ENCODE measurements around the gene DERA. TPM values are rescaled to one million over a fixed set of nuclear protein-coding genes. Genes with fewer than 3 reads are reported as not detected.
"Not testable (repeated sequence)": the region's sequence is repeated elsewhere in the genome, so short reads cannot be mapped to it uniquely, and the experiment has no call there.

The DERA gene
- total RNA-seq, 1 donor from 2014 or later = 20.2 TPM

GRCh38 chr12:15956010-15956409, 44.9 kb downstream of the DERA start:
- intact Hi-C loops (cut with micrococcal nuclease) = no loop called here
- H3K36me3 ChIP-seq = peaks cover 34% of the 10 kb centered on the region
- no peak for DNase-seq
- TF ChIP-seq CTCF (IDR thresholded peaks at IDR 0.05; ENCODE audit: borderline replicate concordance) = no peak
- no peaks in the 10 kb centered on the region for H3K4me1 ChIP-seq
- H3K27me3 ChIP-seq (ENCODE audit: low read depth) = no peaks in the 10 kb centered on the region
- no peaks in the 10 kb centered on the region for H3K9me3 ChIP-seq (replicated peaks)
- no peak overlapping the region for H3K4me3 ChIP-seq
- no peak overlapping the region for H3K27ac ChIP-seq (replicated peaks)

GRCh38 chr12:15956413-15957185, 45.5 kb downstream of the DERA start:
- Histone ChIP-seq H3K9me3 (replicated peaks) (no peaks in the 10 kb centered on the region), H3K4me1 (no peaks in the 10 kb centered on the region), H3K4me3 (no peak overlapping the region), H3K36me3 (peaks cover 38% of the 10 kb centered on the region), H3K27me3 (ENCODE audit: low read depth) (no peaks in the 10 kb centered on the region), H3K27ac (replicated peaks) (no peak overlapping the region)
- intact Hi-C loops (cut with micrococcal nuclease) = no loop called here
- no peak for DNase-seq
- no peak for TF ChIP-seq CTCF (IDR thresholded peaks at IDR 0.05; ENCODE audit: borderline replicate concordance)

- H3K27ac ChIP-seq (replicated peaks) = no peak overlapping the region
- intact Hi-C loops (cut with micrococcal nuclease) = no loop called here
- H3K27me3 ChIP-seq (ENCODE audit: low read depth) = no peaks in the 10 kb centered on the region
- H3K9me3 ChIP-seq (replicated peaks) = no peaks in the 10 kb centered on the region
- H3K4me1 ChIP-seq = no peaks in the 10 kb centered on the region
- H3K36me3 ChIP-seq = peaks cover 62% of the 10 kb centered on the region
- no peak overlapping the region for H3K4me3 ChIP-seq
- TF ChIP-seq CTCF (IDR thresholded peaks at IDR 0.05; ENCODE audit: borderline replicate concordance) = no peak
- no peak for DNase-seq
Observed at GRCh38 chr12:15962760-15963159, 51.6 kb downstream of the DERA start.

- DNase-seq = no peak
- H3K4me3 ChIP-seq = no peak overlapping the region
- H3K36me3 ChIP-seq = peaks cover 57% of the 10 kb centered on the region
- no peak overlapping the region for H3K27ac ChIP-seq (replicated peaks)
- H3K4me1 ChIP-seq = no peaks in the 10 kb centered on the region
- no peaks in the 10 kb centered on the region for H3K9me3 ChIP-seq (replicated peaks)
- intact Hi-C loops (cut with micrococcal nuclease) = no loop called here
- no peak for TF ChIP-seq CTCF (IDR thresholded peaks at IDR 0.05; ENCODE audit: borderline replicate concordance)
- H3K27me3 ChIP-seq (ENCODE audit: low read depth) = no peaks in the 10 kb centered on the region
Observed at GRCh38 chr12:15963271-15963670, 52.1 kb downstream of the DERA start.

GRCh38 chr12:15966426-15966825, 55.3 kb downstream of the DERA start:
- Histone ChIP-seq H3K4me3 (no peak overlapping the region), H3K36me3 (peaks cover 39% of the 10 kb centered on the region), H3K4me1 (no peaks in the 10 kb centered on the region), H3K27ac (replicated peaks) (no peak overlapping the region), H3K9me3 (replicated peaks) (no peaks in the 10 kb centered on the region), H3K27me3 (ENCODE audit: low read depth) (no peaks in the 10 kb centered on the region)
- intact Hi-C loops (cut with micrococcal nuclease) = no loop called here
- no peak for DNase-seq
- TF ChIP-seq CTCF (IDR thresholded peaks at IDR 0.05; ENCODE audit: borderline replicate concordance) = no peak

GRCh38 chr12:15967053-15967452, 55.9 kb downstream of the DERA start:
- H3K9me3 ChIP-seq (replicated peaks); intact Hi-C loops (cut with micrococcal nuclease); H3K4me3 ChIP-seq; DNase-seq; H3K4me1 ChIP-seq; H3K27me3 ChIP-seq (ENCODE audit: low read depth); H3K27ac ChIP-seq (replicated peaks): not testable (repeated sequence)
- peaks cover 40% of the 10 kb centered on the region for H3K36me3 ChIP-seq
